IMR-90 (cell line): ENCODE data around the gene DBH. TPM values are rescaled to one million over a fixed set of nuclear protein-coding genes. Genes with fewer than 3 reads are reported as not detected.

Experiments used
- ATAC-seq: fragments of 200-7000 bp; cut with Tn5 transposase; 2 replicates; pipeline ENCODE4 v1.9.1; 2020; ENCODE audit warnings: low read depth, mild to moderate bottlenecking, moderate library complexity
- BruUV-seq: library from RNA; stranded (reverse); fragments of 400-500 nt; replicated peaks from 2 replicates; lab custom pipeline; 2021; lab: Mats Ljungman, UMichigan
- CTCF ChIA-PET: fragments of 300-600 bp; formaldehyde crosslinking; extraction: SDS; loops from one replicate; lab custom pipeline; 2021; ENCODE audit warnings: antibody characterized with exemption; lab: Yijun Ruan, JAX
- POLR2A ChIA-PET: fragments of 300-600 bp; sonication (Branson Sonifier 250); formaldehyde crosslinking; loops from one replicate; lab custom pipeline; 2022; ENCODE audit warnings: antibody characterized with exemption; ENCODE audit not compliant: unreplicated experiment; lab: Charles Lee
- DNase-seq: peaks from one replicate; pipeline ENCODE4 v3.0.0; 2013
- H2AFZ ChIP-seq: replicated peaks from 2 replicates; pipeline ENCODE3; 2013; ENCODE audit warnings: low read length, mild to moderate bottlenecking; ENCODE audit not compliant: poor library complexity
- H2AK5ac ChIP-seq: 2 replicates; pipeline ENCODE4 v1.6.1; 2013; ENCODE audit warnings: low read depth, low read length, inconsistent platforms
- H2AK9ac ChIP-seq: replicated peaks from 2 replicates; pipeline ENCODE3; 2013; ENCODE audit warnings: mild to moderate bottlenecking, low read depth, low read length, moderate library complexity; ENCODE audit not compliant: poor library complexity
- H2BK120ac ChIP-seq: 2 replicates; pipeline ENCODE4 v1.6.1; 2013; ENCODE audit warnings: low read depth, low read length, inconsistent platforms
- H2BK15ac ChIP-seq: 3 replicates; pipeline ENCODE4 v1.6.1; 2013; ENCODE audit warnings: low read depth, low read length, inconsistent platforms
- H2BK20ac ChIP-seq: 2 replicates; pipeline ENCODE4 v1.6.1; 2013; ENCODE audit warnings: low read depth, mild to moderate bottlenecking, inconsistent platforms, low read length, moderate library complexity
- H2BK5ac ChIP-seq: 2 replicates; pipeline ENCODE4 v1.6.1; 2013; ENCODE audit warnings: mild to moderate bottlenecking, low read depth, low read length, inconsistent platforms; ENCODE audit not compliant: poor library complexity, severe bottlenecking
- H3K14ac ChIP-seq: replicated peaks from 2 replicates; pipeline ENCODE4 v1.6.1; 2013; ENCODE audit warnings: low read depth, low read length, inconsistent platforms
- H3K18ac ChIP-seq: 2 replicates; pipeline ENCODE4 v1.6.1; 2013; ENCODE audit warnings: low read depth, low read length, control low read depth
- H3K23ac ChIP-seq: 2 replicates; pipeline ENCODE4 v1.6.1; 2013; ENCODE audit warnings: low read depth, low read length, inconsistent platforms
- H3K27ac ChIP-seq: 2 replicates; pipeline ENCODE4 v1.5.1; 2013; ENCODE audit warnings: mild to moderate bottlenecking, control low read depth, low read length; ENCODE audit not compliant: insufficient read depth
- H3K27me3 ChIP-seq: 2 replicates; pipeline ENCODE4 v1.6.1; 2013; ENCODE audit warnings: low read length; ENCODE audit not compliant: control insufficient read depth, insufficient read depth
- H3K36me3 ChIP-seq: 2 replicates; pipeline ENCODE4 v1.6.1; 2013; ENCODE audit warnings: low read length, mixed read lengths; ENCODE audit not compliant: control insufficient read depth, insufficient read depth
- H3K4ac ChIP-seq: 2 replicates; pipeline ENCODE4 v1.6.1; 2013; ENCODE audit warnings: low read depth, low read length, inconsistent platforms
- H3K4me1 ChIP-seq: 2 replicates; pipeline ENCODE4 v1.6.1; 2013; ENCODE audit warnings: low read length, mixed read lengths; ENCODE audit not compliant: control insufficient read depth, insufficient read depth
- H3K4me2 ChIP-seq: 2 replicates; pipeline ENCODE4 v1.6.1; 2013; ENCODE audit warnings: low read depth, mild to moderate bottlenecking, control low read depth, low read length, moderate library complexity
- H3K4me3 ChIP-seq: 2 replicates; pipeline ENCODE4 v1.5.1; 2013; ENCODE audit warnings: low read depth, mild to moderate bottlenecking, control low read depth, low read length, moderate library complexity; ENCODE audit not compliant: insufficient read depth
- H3K56ac ChIP-seq: 2 replicates; pipeline ENCODE4 v1.6.1; 2013; ENCODE audit warnings: low read length, inconsistent platforms; ENCODE audit not compliant: insufficient read depth; ENCODE audit errors: extremely low read depth
- H3K79me1 ChIP-seq, 2 experiments: 2 replicates each; pipeline ENCODE4 v1.6.1; 2013; ENCODE audit warnings: low read length in 2 of 2, inconsistent platforms in 1 of 2, low read depth in 1 of 2
- H3K9ac ChIP-seq: 2 replicates; pipeline ENCODE4 v1.6.1; 2013; ENCODE audit warnings: low read depth, low read length, control low read depth
- H3K9me1 ChIP-seq: 2 replicates; pipeline ENCODE4 v1.6.1; 2013; ENCODE audit warnings: low read length, inconsistent platforms; ENCODE audit not compliant: insufficient read depth
- H3K9me3 ChIP-seq: 2 replicates; pipeline ENCODE4 v1.6.1; 2013; ENCODE audit warnings: low read length; ENCODE audit not compliant: control insufficient read depth, insufficient read depth
- H4K20me1 ChIP-seq: 2 replicates; pipeline ENCODE4 v1.6.1; 2013; ENCODE audit warnings: low read length, inconsistent platforms; ENCODE audit not compliant: insufficient read depth
- H4K5ac ChIP-seq: 2 replicates; pipeline ENCODE4 v1.6.1; 2013; ENCODE audit warnings: mild to moderate bottlenecking, low read depth, low read length, control low read depth
- H4K8ac ChIP-seq, 2 experiments: 2 replicates each; pipeline ENCODE4 v1.6.1; 2013; ENCODE audit warnings: low read depth in 2 of 2, low read length in 2 of 2, control low read depth in 1 of 2, inconsistent platforms in 1 of 2
- H4K91ac ChIP-seq: 2 replicates; pipeline ENCODE4 v1.6.1; 2013; ENCODE audit warnings: low read depth, low read length, inconsistent platforms; ENCODE audit not compliant: insufficient read depth
- BHLHE40 ChIP-seq: fragments of 150-350 bp; IDR thresholded peaks from 2 replicates; pipeline ENCODE4 v1.6.1; 2016; ENCODE audit warnings: mild to moderate bottlenecking, low read depth, low read length
- CHD1 ChIP-seq: IDR thresholded peaks from 2 replicates; pipeline ENCODE4 v1.6.1; 2012; ENCODE audit warnings: low read depth, low read length, improper control_type of control experiment
- MAZ ChIP-seq: IDR thresholded peaks from 2 replicates; pipeline ENCODE4 v1.6.1; 2012; ENCODE audit warnings: low read depth, mild to moderate bottlenecking, low read length, improper control_type of control experiment, moderate library complexity, borderline replicate concordance
- NFE2L2 ChIP-seq: fragments of 150-350 bp; IDR thresholded peaks from 2 replicates; pipeline ENCODE4 v1.6.1; 2016; ENCODE audit warnings: low read depth, mild to moderate bottlenecking, low read length
- POLR2A ChIP-seq: IDR thresholded peaks from 2 replicates; pipeline ENCODE4 v1.6.1; 2012; ENCODE audit warnings: mild to moderate bottlenecking, low read depth, low read length
- RCOR1 ChIP-seq: IDR thresholded peaks from 2 replicates; pipeline ENCODE4 v1.6.1; 2012; ENCODE audit warnings: mild to moderate bottlenecking, low read length, improper control_type of control experiment; ENCODE audit not compliant: insufficient replicate concordance
- RFX5 ChIP-seq: IDR thresholded peaks from 2 replicates; pipeline ENCODE4 v1.8.0; 2012; ENCODE audit warnings: low read depth, mild to moderate bottlenecking, low read length, moderate library complexity
- SMC3 ChIP-seq: fragments of 150-350 bp; IDR thresholded peaks from 2 replicates; pipeline ENCODE4 v1.6.1; 2016; ENCODE audit warnings: low read depth, mild to moderate bottlenecking, antibody characterized with exemption, low read length, moderate library complexity
- USF2 ChIP-seq: fragments of 150-350 bp; IDR thresholded peaks from 2 replicates; pipeline ENCODE4 v1.6.1; 2017; ENCODE audit warnings: mild to moderate bottlenecking, antibody characterized with exemption, low read length, low read depth
- WGBS, 2 experiments: methylation state at CpG; one replicate each; pipeline versions ENCODE4 v1.1.5 to v1.1.7; 2013; ENCODE audit warnings: missing lambda C conversion rate in 2 of 2; ENCODE audit not compliant: insufficient read length in 1 of 2; ENCODE audit errors: extremely low coverage in 2 of 2; 5-methylcytosine and 5-hydroxymethylcytosine counted together
- dilution Hi-C: fragments of 300-500 bp; cut with HindIII; formaldehyde crosslinking; loops from one replicate; pipeline ENCODE4 v1.14.3; 2018; ENCODE audit warnings: low sequenced_read_pairs; ENCODE audit not compliant: unreplicated experiment
- in situ Hi-C: fragments of 300-500 bp; cut with MboI; formaldehyde crosslinking; loops from 3 replicates; pipeline ENCODE4 v1.14.3; 2019; ENCODE audit warnings: low sequenced_read_pairs, inconsistent platforms, mixed read lengths
- intact Hi-C: fragments of 100-400 bp; cut with micrococcal nuclease; formaldehyde crosslinking; loops from 2 replicates; pipeline ENCODE4 v1.10.0; 2022
- polyA plus RNA-seq, 3 experiments: library from polyadenylated mRNA; depleted of rRNA; stranded (reverse); fragments of >200 nt; gene quantifications; 2 replicates each; pipeline ENCODE4 v1.2.3, GENCODE V29; 2012; ENCODE audit warnings: low replicate concordance in 1 of 3
- total RNA-seq: library from RNA; depleted of rRNA; stranded (reverse); fragments of >200 nt; gene quantifications from 2 replicates; pipeline ENCODE4 v1.2.3, GENCODE V29; 2012
- TF ChIP-seq, protein P1 (sequence below): fragments of 150-350 bp; IDR thresholded peaks from 2 replicates; pipeline ENCODE4 v1.6.1; 2016; ENCODE audit warnings: low read depth, mild to moderate bottlenecking, low read length, moderate library complexity, borderline replicate concordance

DBH gene
- total and polyA plus RNA-seq, 2 of the 4 experiments (the other 2 are of a cell fraction) = not detected

DNA sequence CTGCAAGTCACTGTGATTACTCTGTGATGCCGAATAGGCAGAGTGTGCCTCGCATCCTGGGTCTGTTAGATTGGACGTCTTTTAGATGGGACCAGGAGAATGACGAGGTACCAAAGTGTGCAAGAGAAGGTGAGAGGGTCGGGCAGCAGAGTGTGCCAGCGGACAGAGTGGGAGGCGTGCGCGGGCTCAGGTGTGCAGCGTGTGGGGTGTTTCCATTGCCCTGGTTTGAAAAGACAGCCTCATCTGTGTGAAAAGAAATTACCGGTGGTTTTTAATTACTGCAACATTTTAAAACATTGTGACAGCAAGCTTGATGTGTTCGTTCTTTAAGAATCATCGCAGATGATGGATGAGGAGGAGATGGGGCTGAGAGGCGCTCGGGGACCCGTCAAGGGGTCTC, 22.7 kb upstream of the DBH start:
- Histone ChIP-seq H4K5ac (no peak overlapping the region), H3K18ac (no peak overlapping the region), H3K4ac (no peak overlapping the region), H2BK120ac (no peak overlapping the region), H4K8ac (no peak overlapping the region), H3K27ac (no peak overlapping the region), H2BK15ac (no peak overlapping the region), H3K9me1 (no peaks in the 10 kb centered on the region), H2BK5ac (no peak overlapping the region), H4K20me1 (no peaks in the 10 kb centered on the region), H3K4me1 (no peaks in the 10 kb centered on the region), H4K91ac (no peak overlapping the region), H2AK5ac (no peak overlapping the region), H3K9me3 (no peaks in the 10 kb centered on the region), H3K27me3 (peaks cover 58% of the 10 kb centered on the region), H2AK9ac (no peak overlapping the region), H2BK20ac (no peak overlapping the region), H3K56ac (no peak overlapping the region), H3K79me1 (no peaks in the 10 kb centered on the region), H3K4me3 (no peak overlapping the region), H3K9ac (no peak overlapping the region), H2AFZ (no peak overlapping the region), H3K36me3 (no peaks in the 10 kb centered on the region), H3K4me2 (no peak overlapping the region), H3K14ac (no peak overlapping the region), H3K23ac (no peak overlapping the region)
- 76% methylated on average over 4 of the region's 16 CpGs; no CpG with 5 or more reads in 1 of the 2 experiments for WGBS, 2 experiments
- ChIA-PET CTCF (no interaction called here), POLR2A (no interaction called here)
- no peak for DNase-seq
- in situ Hi-C loops = no loop called here
- TF ChIP-seq BHLHE40 = no peak
- TF ChIP-seq, protein P1, sequence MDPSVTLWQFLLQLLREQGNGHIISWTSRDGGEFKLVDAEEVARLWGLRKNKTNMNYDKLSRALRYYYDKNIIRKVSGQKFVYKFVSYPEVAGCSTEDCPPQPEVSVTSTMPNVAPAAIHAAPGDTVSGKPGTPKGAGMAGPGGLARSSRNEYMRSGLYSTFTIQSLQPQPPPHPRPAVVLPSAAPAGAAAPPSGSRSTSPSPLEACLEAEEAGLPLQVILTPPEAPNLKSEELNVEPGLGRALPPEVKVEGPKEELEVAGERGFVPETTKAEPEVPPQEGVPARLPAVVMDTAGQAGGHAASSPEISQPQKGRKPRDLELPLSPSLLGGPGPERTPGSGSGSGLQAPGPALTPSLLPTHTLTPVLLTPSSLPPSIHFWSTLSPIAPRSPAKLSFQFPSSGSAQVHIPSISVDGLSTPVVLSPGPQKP = no peak
- no peak for TF ChIP-seq MAZ
- TF ChIP-seq SMC3 = no peak
- no peak for TF ChIP-seq CHD1
- no peak for TF ChIP-seq POLR2A
- TF ChIP-seq NFE2L2 = no peak
- no peak for TF ChIP-seq USF2
- no peak for TF ChIP-seq RFX5
- no peak for TF ChIP-seq RCOR1
- intact Hi-C loops = no loop called here
- no peak for ATAC-seq
- dilution Hi-C loops = no loop called here
- BruUV-seq = no TSS peak
